IMR-90 (cell line): ENCODE results near the gene KCNF1. TPM values are rescaled to one million over a fixed set of nuclear protein-coding genes. Genes with fewer than 3 reads are reported as not detected.
A peak's percentile ranks its signal among the peaks of the same experiment; 100 is the strongest.

Experiments
- ATAC-seq: fragments of 200-7000 bp; cut with Tn5 transposase; 2 replicates; pipeline ENCODE4 v1.9.1; 2020; ENCODE audit warnings: low read depth, mild to moderate bottlenecking, moderate library complexity
- BruUV-seq: library from RNA; stranded (reverse); fragments of 400-500 nt; replicated peaks from 2 replicates; lab custom pipeline; 2021; lab: Mats Ljungman, UMichigan
- CTCF ChIA-PET: fragments of 300-600 bp; formaldehyde crosslinking; extraction: SDS; loops from one replicate; lab custom pipeline; 2021; ENCODE audit warnings: antibody characterized with exemption; lab: Yijun Ruan, JAX
- POLR2A ChIA-PET: fragments of 300-600 bp; sonication (Branson Sonifier 250); formaldehyde crosslinking; loops from one replicate; lab custom pipeline; 2022; ENCODE audit warnings: antibody characterized with exemption; ENCODE audit not compliant: unreplicated experiment; lab: Charles Lee
- DNase-seq: peaks from one replicate; pipeline ENCODE4 v3.0.0; 2013
- H2AFZ ChIP-seq: replicated peaks from 2 replicates; pipeline ENCODE3; 2013; ENCODE audit warnings: low read length, mild to moderate bottlenecking; ENCODE audit not compliant: poor library complexity
- H2AK5ac ChIP-seq: 2 replicates; pipeline ENCODE4 v1.6.1; 2013; ENCODE audit warnings: low read depth, low read length, inconsistent platforms
- H2AK9ac ChIP-seq: replicated peaks from 2 replicates; pipeline ENCODE3; 2013; ENCODE audit warnings: mild to moderate bottlenecking, low read depth, low read length, moderate library complexity; ENCODE audit not compliant: poor library complexity
- H2BK120ac ChIP-seq: 2 replicates; pipeline ENCODE4 v1.6.1; 2013; ENCODE audit warnings: low read depth, low read length, inconsistent platforms
- H2BK15ac ChIP-seq: 3 replicates; pipeline ENCODE4 v1.6.1; 2013; ENCODE audit warnings: low read depth, low read length, inconsistent platforms
- H2BK20ac ChIP-seq: 2 replicates; pipeline ENCODE4 v1.6.1; 2013; ENCODE audit warnings: low read depth, mild to moderate bottlenecking, inconsistent platforms, low read length, moderate library complexity
- H2BK5ac ChIP-seq: 2 replicates; pipeline ENCODE4 v1.6.1; 2013; ENCODE audit warnings: mild to moderate bottlenecking, low read depth, low read length, inconsistent platforms; ENCODE audit not compliant: poor library complexity, severe bottlenecking
- H3K14ac ChIP-seq: replicated peaks from 2 replicates; pipeline ENCODE4 v1.6.1; 2013; ENCODE audit warnings: low read depth, low read length, inconsistent platforms
- H3K18ac ChIP-seq: 2 replicates; pipeline ENCODE4 v1.6.1; 2013; ENCODE audit warnings: low read depth, low read length, control low read depth
- H3K23ac ChIP-seq: 2 replicates; pipeline ENCODE4 v1.6.1; 2013; ENCODE audit warnings: low read depth, low read length, inconsistent platforms
- H3K27ac ChIP-seq: 2 replicates; pipeline ENCODE4 v1.5.1; 2013; ENCODE audit warnings: mild to moderate bottlenecking, control low read depth, low read length; ENCODE audit not compliant: insufficient read depth
- H3K27me3 ChIP-seq: 2 replicates; pipeline ENCODE4 v1.6.1; 2013; ENCODE audit warnings: low read length; ENCODE audit not compliant: control insufficient read depth, insufficient read depth
- H3K36me3 ChIP-seq: 2 replicates; pipeline ENCODE4 v1.6.1; 2013; ENCODE audit warnings: low read length, mixed read lengths; ENCODE audit not compliant: control insufficient read depth, insufficient read depth
- H3K4ac ChIP-seq: 2 replicates; pipeline ENCODE4 v1.6.1; 2013; ENCODE audit warnings: low read depth, low read length, inconsistent platforms
- H3K4me1 ChIP-seq: 2 replicates; pipeline ENCODE4 v1.6.1; 2013; ENCODE audit warnings: low read length, mixed read lengths; ENCODE audit not compliant: control insufficient read depth, insufficient read depth
- H3K4me2 ChIP-seq: 2 replicates; pipeline ENCODE4 v1.6.1; 2013; ENCODE audit warnings: low read depth, mild to moderate bottlenecking, control low read depth, low read length, moderate library complexity
- H3K4me3 ChIP-seq: 2 replicates; pipeline ENCODE4 v1.5.1; 2013; ENCODE audit warnings: low read depth, mild to moderate bottlenecking, control low read depth, low read length, moderate library complexity; ENCODE audit not compliant: insufficient read depth
- H3K56ac ChIP-seq: 2 replicates; pipeline ENCODE4 v1.6.1; 2013; ENCODE audit warnings: low read length, inconsistent platforms; ENCODE audit not compliant: insufficient read depth; ENCODE audit errors: extremely low read depth
- H3K79me1 ChIP-seq, 2 experiments: 2 replicates each; pipeline ENCODE4 v1.6.1; 2013; ENCODE audit warnings: low read length in 2 of 2, inconsistent platforms in 1 of 2, low read depth in 1 of 2
- H3K9ac ChIP-seq: 2 replicates; pipeline ENCODE4 v1.6.1; 2013; ENCODE audit warnings: low read depth, low read length, control low read depth
- H3K9me1 ChIP-seq: 2 replicates; pipeline ENCODE4 v1.6.1; 2013; ENCODE audit warnings: low read length, inconsistent platforms; ENCODE audit not compliant: insufficient read depth
- H3K9me3 ChIP-seq: 2 replicates; pipeline ENCODE4 v1.6.1; 2013; ENCODE audit warnings: low read length; ENCODE audit not compliant: control insufficient read depth, insufficient read depth
- H4K20me1 ChIP-seq: 2 replicates; pipeline ENCODE4 v1.6.1; 2013; ENCODE audit warnings: low read length, inconsistent platforms; ENCODE audit not compliant: insufficient read depth
- H4K5ac ChIP-seq: 2 replicates; pipeline ENCODE4 v1.6.1; 2013; ENCODE audit warnings: mild to moderate bottlenecking, low read depth, low read length, control low read depth
- H4K8ac ChIP-seq, 2 experiments: 2 replicates each; pipeline ENCODE4 v1.6.1; 2013; ENCODE audit warnings: low read depth in 2 of 2, low read length in 2 of 2, control low read depth in 1 of 2, inconsistent platforms in 1 of 2
- H4K91ac ChIP-seq: 2 replicates; pipeline ENCODE4 v1.6.1; 2013; ENCODE audit warnings: low read depth, low read length, inconsistent platforms; ENCODE audit not compliant: insufficient read depth
- BHLHE40 ChIP-seq: fragments of 150-350 bp; IDR thresholded peaks from 2 replicates; pipeline ENCODE4 v1.6.1; 2016; ENCODE audit warnings: mild to moderate bottlenecking, low read depth, low read length
- CEBPB ChIP-seq: IDR thresholded peaks from 2 replicates; pipeline ENCODE4 v1.6.1; 2012; ENCODE audit warnings: low read depth, low read length, improper control_type of control experiment
- FOS ChIP-seq: fragments of 150-350 bp; IDR thresholded peaks from 2 replicates; pipeline ENCODE4 v1.6.1; 2016; ENCODE audit warnings: low read depth, low read length
- MXI1 ChIP-seq: IDR thresholded peaks from 2 replicates; pipeline ENCODE4 v1.6.1; 2012; ENCODE audit warnings: low read depth, mild to moderate bottlenecking, low read length, moderate library complexity, borderline replicate concordance
- RCOR1 ChIP-seq: IDR thresholded peaks from 2 replicates; pipeline ENCODE4 v1.6.1; 2012; ENCODE audit warnings: mild to moderate bottlenecking, low read length, improper control_type of control experiment; ENCODE audit not compliant: insufficient replicate concordance
- WGBS, 2 experiments: methylation state at CpG; one replicate each; pipeline versions ENCODE4 v1.1.5 to v1.1.7; 2013; ENCODE audit warnings: missing lambda C conversion rate in 2 of 2; ENCODE audit not compliant: insufficient read length in 1 of 2; ENCODE audit errors: extremely low coverage in 2 of 2; 5-methylcytosine and 5-hydroxymethylcytosine counted together
- dilution Hi-C: fragments of 300-500 bp; cut with HindIII; formaldehyde crosslinking; loops from one replicate; pipeline ENCODE4 v1.14.3; 2018; ENCODE audit warnings: low sequenced_read_pairs; ENCODE audit not compliant: unreplicated experiment
- in situ Hi-C: fragments of 300-500 bp; cut with MboI; formaldehyde crosslinking; loops from 3 replicates; pipeline ENCODE4 v1.14.3; 2019; ENCODE audit warnings: low sequenced_read_pairs, inconsistent platforms, mixed read lengths
- intact Hi-C: fragments of 100-400 bp; cut with micrococcal nuclease; formaldehyde crosslinking; loops from 2 replicates; pipeline ENCODE4 v1.10.0; 2022
- polyA plus RNA-seq, 3 experiments: library from polyadenylated mRNA; depleted of rRNA; stranded (reverse); fragments of >200 nt; gene quantifications; 2 replicates each; pipeline ENCODE4 v1.2.3, GENCODE V29; 2012; ENCODE audit warnings: low replicate concordance in 1 of 3
- total RNA-seq: library from RNA; depleted of rRNA; stranded (reverse); fragments of >200 nt; gene quantifications from 2 replicates; pipeline ENCODE4 v1.2.3, GENCODE V29; 2012

KCNF1 gene
- total and polyA plus RNA-seq, 2 of the 4 experiments (the other 2 are of a cell fraction) = 0.54 to 1.4 TPM

DNA sequence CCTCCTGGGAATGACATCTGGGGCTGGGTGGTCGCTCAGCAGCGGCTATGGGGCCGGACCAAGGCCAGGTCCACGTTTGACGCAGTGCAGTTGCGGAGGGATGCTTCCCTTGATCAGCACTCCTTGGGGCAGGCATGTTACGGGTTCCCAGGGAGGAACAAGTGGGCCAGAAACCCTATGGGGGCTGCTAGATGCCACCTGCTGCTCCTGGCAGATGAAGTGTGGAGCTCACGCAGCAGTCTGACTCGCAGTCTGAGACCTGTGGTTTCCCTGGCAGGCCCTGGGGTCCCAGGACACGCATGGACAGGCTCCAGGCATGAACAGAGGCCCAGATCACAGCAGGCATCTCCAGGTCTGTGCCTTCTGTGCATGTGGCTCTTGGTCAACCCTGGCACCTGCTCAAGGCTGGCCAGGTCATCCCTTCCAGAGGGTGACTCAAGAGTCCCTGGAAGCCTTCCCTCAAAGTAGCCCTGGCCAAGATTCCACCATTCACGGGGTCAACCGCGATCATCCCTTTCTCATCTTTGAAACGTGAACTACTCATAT lies 20.0 kb downstream of the KCNF1 start:
- ChIA-PET POLR2A (no interaction called here), CTCF (interaction anchor here (1.5 kb wide), 1 partner anchor 99 kb away, joined by 5 read pairs; no protein-coding TSS in a partner anchor)
- Histone ChIP-seq H4K5ac (no peak overlapping the region), H3K4me1 (peaks cover 43% of the 10 kb centered on the region), H3K56ac (no peak overlapping the region), H3K27ac (peak overlapping the region; percentile 1; the same call in 1 of the 2 replicates), H3K14ac (peak overlapping the region; percentile 13; the same call in 1 of the 2 replicates), H4K20me1 (no peaks in the 10 kb centered on the region), H3K23ac (no peak overlapping the region), H2BK15ac (peak overlapping the region; percentile 79; the same call in 2 of the 3 replicates), H3K18ac (no peak overlapping the region), H2AK5ac (peak overlapping the region; percentile 87), H2AFZ (peak overlapping the region; percentile 81), H3K79me1 (peaks cover 0 to 23% of the 10 kb centered on the region in 2 experiments; a peak in 2 of 4 replicates), H3K36me3 (no peaks in the 10 kb centered on the region), H3K4me3 (no peak overlapping the region), H2BK20ac (peak overlapping the region; percentile 97), H3K9me3 (no peaks in the 10 kb centered on the region), H2BK120ac (peak overlapping the region; percentile 98), H4K91ac (peak overlapping the region; percentile 94), H2AK9ac (peak overlapping the region; percentile 77), H3K27me3 (no peaks in the 10 kb centered on the region), H3K4ac (peak overlapping the region; percentile 94), H4K8ac (peak overlapping the region in 1 of 2 experiments; percentile 92; a peak in 1 of 4 replicates), H3K9ac (no peak overlapping the region), H3K9me1 (peaks cover 43% of the 10 kb centered on the region), H3K4me2 (no peak overlapping the region; the same call in 1 of the 2 replicates), H2BK5ac (peak overlapping the region; percentile 12)
- DNase-seq (peak; percentile 92), ATAC-seq (no peak; the same call in 1 of the 2 replicates)
- BruUV-seq = no TSS peak
- 71% methylated on average over 10 of the region's 14 CpGs; no CpG with 5 or more reads in 1 of the 2 experiments for WGBS, 2 experiments
- dilution Hi-C loops (no loop called here), intact Hi-C loops (no loop called here), in situ Hi-C loops (no loop called here)
- no peak for TF ChIP-seq MXI1
- peak; percentile 42; the same call in 1 of the 2 replicates for TF ChIP-seq CEBPB
- peak; percentile 93 for TF ChIP-seq RCOR1
- peak; percentile 89 for TF ChIP-seq BHLHE40
- TF ChIP-seq FOS = peak; percentile 40; the same call in 1 of the 2 replicates
